CD8-positive, alpha-beta memory T cell (primary cell): ENCODE results near the gene POLK. TPM values are rescaled to one million over a fixed set of nuclear protein-coding genes. Genes with fewer than 3 reads are reported as not detected.

Source experiments
- CTCF ChIA-PET: fragments of 350-600 bp; sonication (Branson Sonifier 250); formaldehyde crosslinking; loops from one replicate; lab custom pipeline; 2021; ENCODE audit warnings: antibody characterized with exemption; lab: Charles Lee
- POLR2A ChIA-PET: fragments of 350-600 bp; sonication (Branson Sonifier 250); formaldehyde crosslinking; loops from one replicate; lab custom pipeline; 2021; ENCODE audit warnings: antibody characterized with exemption; lab: Charles Lee
- DNase-seq, 5 donors: peaks; one replicate each; pipeline versions ENCODE4 v3.0.0 to v3.0.0-alpha.2; 2020 to 2022; ENCODE audit warnings: mixed read lengths in 1 of 5
- H3K27ac ChIP-seq: one replicate; pipeline ENCODE4 v1.7.0; 2013; ENCODE audit warnings: low read depth, mild to moderate bottlenecking, low read length, moderate library complexity
- H3K27me3 ChIP-seq: 2 replicates; pipeline ENCODE4 v1.7.0; 2013; ENCODE audit warnings: low read length, mild to moderate bottlenecking; ENCODE audit not compliant: insufficient read depth, poor library complexity, severe bottlenecking
- H3K36me3 ChIP-seq: 2 replicates; pipeline ENCODE4 v1.7.0; 2013; ENCODE audit warnings: mild to moderate bottlenecking, low read length, moderate library complexity; ENCODE audit not compliant: insufficient read depth
- H3K4me1 ChIP-seq: 2 replicates; pipeline ENCODE4 v1.7.0; 2013; ENCODE audit warnings: mild to moderate bottlenecking, low read length, moderate library complexity; ENCODE audit not compliant: insufficient read depth
- H3K4me3 ChIP-seq: 2 replicates; pipeline ENCODE4 v1.7.0; 2013; ENCODE audit warnings: mild to moderate bottlenecking, low read length
- H3K9me3 ChIP-seq: 2 replicates; pipeline ENCODE4 v1.7.0; 2013; ENCODE audit warnings: mild to moderate bottlenecking, low read length
- H3K27ac Mint-ChIP-seq, 8 donors: one replicate each; pipeline ENCODE4 v1.8.0; 2020 to 2021; ENCODE audit warnings: mixed read lengths in 8 of 8, mild to moderate bottlenecking in 6 of 8, inconsistent platforms in 3 of 8, moderate library complexity in 3 of 8
- H3K27me3 Mint-ChIP-seq, 2 donors: one replicate each; pipeline ENCODE4 v1.8.0; 2020 to 2021; ENCODE audit warnings: mixed read lengths in 2 of 2, mild to moderate bottlenecking in 1 of 2, moderate library complexity in 1 of 2
- H3K36me3 Mint-ChIP-seq, 3 donors: one replicate each; pipeline ENCODE4 v1.8.0; 2020 to 2021; ENCODE audit warnings: mixed read lengths in 3 of 3, inconsistent platforms in 1 of 3, mild to moderate bottlenecking in 1 of 3
- H3K4me1 Mint-ChIP-seq, 3 donors: one replicate each; pipeline ENCODE4 v1.8.0; 2020 to 2021; ENCODE audit warnings: mixed read lengths in 3 of 3, inconsistent platforms in 1 of 3, mild to moderate bottlenecking in 1 of 3
- H3K4me3 Mint-ChIP-seq, 7 donors: one replicate each; pipeline ENCODE4 v1.8.0; 2020 to 2021; ENCODE audit warnings: mixed read lengths in 7 of 7, mild to moderate bottlenecking in 6 of 7, moderate library complexity in 4 of 7, inconsistent platforms in 2 of 7
- H3K9me3 Mint-ChIP-seq, 5 donors: one replicate each; pipeline ENCODE4 v1.8.0; 2020 to 2022; ENCODE audit warnings: mixed read lengths in 5 of 5, mild to moderate bottlenecking in 3 of 5, moderate library complexity in 2 of 5, inconsistent platforms in 1 of 5
- polyA plus RNA-seq: library from polyadenylated mRNA; unstranded; fragments of 300-500 nt; fragmentation: Illumina TruSeq; gene quantifications from one replicate; pipeline ENCODE4 v1.2.3, GENCODE V29; 2021
- total RNA-seq, 2 experiments: library from RNA; stranded (reverse); gene quantifications; one replicate each; pipeline ENCODE4 v1.2.3, GENCODE V29; 2021

The POLK gene
- total and polyA plus RNA-seq, 3 experiments from 2014 or later = 19.4 to 36.9 (median 35.9) TPM

DNA sequence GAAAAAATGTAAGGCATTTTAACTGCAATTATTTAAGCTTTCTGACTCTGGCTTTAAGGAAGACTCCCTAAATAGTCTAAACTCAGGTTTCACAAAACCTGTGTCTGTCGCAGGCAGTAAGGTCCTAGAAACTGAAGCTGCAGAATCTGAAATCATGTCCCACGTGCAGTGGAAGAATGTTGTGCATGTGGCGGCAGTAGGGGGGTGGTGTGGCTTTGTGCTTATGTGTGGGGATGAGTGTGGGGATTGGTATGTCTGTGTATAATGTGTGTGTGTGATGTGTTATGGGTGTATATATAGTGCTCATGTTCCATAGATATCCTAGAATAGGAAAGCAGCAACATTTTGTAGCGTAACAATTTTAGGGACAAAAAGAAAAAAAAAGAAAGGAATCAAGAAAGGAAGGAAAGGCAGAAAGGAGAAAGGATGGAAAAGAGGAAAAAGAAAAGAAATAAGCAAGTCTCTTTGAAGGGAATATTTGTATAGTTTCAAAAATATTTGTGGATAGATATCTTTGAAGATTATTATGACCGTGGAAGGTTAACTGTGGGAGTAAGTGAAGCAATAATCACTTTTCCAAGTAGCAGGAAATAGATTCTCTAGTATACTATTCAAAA is 106.2 kb downstream of the POLK start:
- H3K9me3 ChIP-seq = no peaks in the 10 kb centered on the region
- H3K4me1 ChIP-seq = no peaks in the 10 kb centered on the region
- no peaks in the 10 kb centered on the region for H3K27me3 ChIP-seq
- ChIA-PET CTCF (no interaction called here), POLR2A (no interaction called here)
- H3K27ac ChIP-seq = no peak overlapping the region
- no peak overlapping the region for H3K4me3 Mint-ChIP-seq
- no peaks in the 10 kb centered on the region for H3K9me3 Mint-ChIP-seq
- H3K27ac Mint-ChIP-seq = no peak overlapping the region
- H3K36me3 ChIP-seq = no peaks in the 10 kb centered on the region
- H3K27me3 Mint-ChIP-seq = peaks cover 0 to 4% of the 10 kb centered on the region in 2 donors
- no peaks in the 10 kb centered on the region for H3K4me1 Mint-ChIP-seq
- H3K4me3 ChIP-seq = no peak overlapping the region
- no peak for DNase-seq
- no peaks in the 10 kb centered on the region for H3K36me3 Mint-ChIP-seq

DNA sequence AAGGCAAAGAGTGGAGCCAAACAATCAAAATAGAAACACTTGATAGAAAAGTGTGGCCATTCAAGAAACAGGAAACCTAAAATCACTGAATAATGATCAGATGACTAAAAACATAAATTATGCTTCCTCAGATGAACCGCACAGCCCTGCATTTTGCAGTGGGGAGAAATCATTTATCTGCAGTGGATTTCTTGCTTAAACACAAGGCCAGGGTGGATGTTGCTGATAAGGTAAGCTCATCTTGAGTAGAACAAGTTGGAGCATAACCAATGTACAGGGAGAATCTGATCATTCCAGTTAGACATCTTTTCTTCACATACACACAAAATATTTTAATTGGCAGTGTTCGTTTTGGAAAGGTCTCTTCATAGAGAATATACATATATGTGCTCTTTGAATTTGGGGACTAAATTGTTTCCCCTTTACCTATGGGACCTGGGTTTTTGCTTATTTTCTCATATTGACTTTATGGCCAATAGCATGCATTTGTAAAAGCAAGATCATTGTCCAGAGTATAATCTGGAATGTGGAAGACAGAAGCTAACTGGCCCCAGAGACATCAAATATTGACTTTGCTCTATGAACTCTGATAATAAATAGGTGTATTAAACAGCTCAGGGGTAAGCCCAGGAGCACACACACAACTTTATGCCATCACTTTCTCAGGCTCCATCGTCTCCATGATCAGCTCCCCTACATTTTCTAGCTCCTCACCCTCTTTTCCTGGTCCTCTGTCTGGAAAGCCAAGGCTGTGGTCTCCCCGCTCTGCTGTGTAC is 108.7 kb downstream of the POLK start:
- Histone ChIP-seq H3K27ac (no peak overlapping the region), H3K36me3 (no peaks in the 10 kb centered on the region), H3K4me1 (no peaks in the 10 kb centered on the region), H3K4me3 (no peak overlapping the region), H3K9me3 (no peaks in the 10 kb centered on the region), H3K27me3 (no peaks in the 10 kb centered on the region)
- H3K4me3 Mint-ChIP-seq = no peak overlapping the region
- H3K4me1 Mint-ChIP-seq = no peaks in the 10 kb centered on the region
- no peaks in the 10 kb centered on the region for H3K36me3 Mint-ChIP-seq
- no peaks in the 10 kb centered on the region for H3K27me3 Mint-ChIP-seq
- no peak overlapping the region for H3K27ac Mint-ChIP-seq
- POLR2A ChIA-PET = no interaction called here
- no peak for DNase-seq
- CTCF ChIA-PET = no interaction called here
- no peaks in the 10 kb centered on the region for H3K9me3 Mint-ChIP-seq

DNA sequence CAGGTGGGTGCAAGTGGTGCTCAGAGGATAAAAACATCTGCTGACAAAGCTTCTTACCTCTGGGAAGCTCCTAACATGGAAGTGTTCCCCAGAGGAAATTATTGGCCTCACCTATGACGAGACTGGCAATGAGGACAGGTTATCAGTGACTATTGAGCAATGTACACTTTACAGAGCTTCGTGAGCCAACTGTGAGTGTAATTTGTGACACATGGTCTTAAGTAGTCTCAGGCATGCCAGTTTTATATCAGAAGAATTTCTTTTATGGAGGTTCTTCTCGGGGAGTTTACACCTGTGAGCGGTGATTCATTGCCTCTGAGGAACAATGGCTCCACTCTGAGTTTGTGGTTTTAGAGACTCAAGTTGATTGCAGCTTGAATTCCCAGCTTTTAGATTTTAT is 110.9 kb downstream of the POLK start:
- no peak overlapping the region for H3K27ac Mint-ChIP-seq
- no peaks in the 10 kb centered on the region for H3K4me1 ChIP-seq
- H3K27ac ChIP-seq = no peak overlapping the region
- ChIA-PET POLR2A (no interaction called here), CTCF (no interaction called here)
- no peaks in the 10 kb centered on the region for H3K27me3 Mint-ChIP-seq
- no peak overlapping the region for H3K4me3 Mint-ChIP-seq
- no peaks in the 10 kb centered on the region for H3K9me3 Mint-ChIP-seq
- no peaks in the 10 kb centered on the region for H3K9me3 ChIP-seq
- DNase-seq = no peak
- H3K4me3 ChIP-seq = no peak overlapping the region
- no peaks in the 10 kb centered on the region for H3K4me1 Mint-ChIP-seq
- no peaks in the 10 kb centered on the region for H3K27me3 ChIP-seq
- no peaks in the 10 kb centered on the region for H3K36me3 ChIP-seq
- H3K36me3 Mint-ChIP-seq = no peaks in the 10 kb centered on the region

DNA sequence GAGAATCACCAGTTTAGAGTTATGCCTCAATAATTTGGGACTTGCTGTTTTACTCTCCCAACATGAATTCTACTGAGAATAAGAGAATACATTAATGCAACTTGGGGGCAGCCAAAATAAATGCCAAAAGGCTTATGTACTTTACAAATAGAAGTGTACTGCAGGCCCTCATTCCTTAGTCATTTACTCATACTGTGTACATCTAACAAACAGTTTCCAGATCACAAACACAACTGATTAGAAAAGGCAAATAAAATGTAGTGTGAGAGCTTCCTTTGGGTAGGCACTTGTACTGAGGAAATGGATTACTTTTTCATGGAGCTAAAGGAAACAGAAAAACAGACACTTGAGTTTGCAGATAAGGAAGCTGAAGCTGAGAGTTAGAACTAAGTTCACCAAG is 112.2 kb downstream of the POLK start:
- no peaks in the 10 kb centered on the region for H3K9me3 ChIP-seq
- Mint-ChIP-seq H3K36me3 (no peaks in the 10 kb centered on the region), H3K4me3 (no peak overlapping the region), H3K27me3 (no peaks in the 10 kb centered on the region), H3K27ac (no peak overlapping the region), H3K9me3 (no peaks in the 10 kb centered on the region), H3K4me1 (no peaks in the 10 kb centered on the region)
- no peaks in the 10 kb centered on the region for H3K4me1 ChIP-seq
- CTCF ChIA-PET = no interaction called here
- H3K27me3 ChIP-seq = no peaks in the 10 kb centered on the region
- POLR2A ChIA-PET = no interaction called here
- DNase-seq = no peak
- no peak overlapping the region for H3K4me3 ChIP-seq
- H3K36me3 ChIP-seq = no peaks in the 10 kb centered on the region
- no peak overlapping the region for H3K27ac ChIP-seq

DNA sequence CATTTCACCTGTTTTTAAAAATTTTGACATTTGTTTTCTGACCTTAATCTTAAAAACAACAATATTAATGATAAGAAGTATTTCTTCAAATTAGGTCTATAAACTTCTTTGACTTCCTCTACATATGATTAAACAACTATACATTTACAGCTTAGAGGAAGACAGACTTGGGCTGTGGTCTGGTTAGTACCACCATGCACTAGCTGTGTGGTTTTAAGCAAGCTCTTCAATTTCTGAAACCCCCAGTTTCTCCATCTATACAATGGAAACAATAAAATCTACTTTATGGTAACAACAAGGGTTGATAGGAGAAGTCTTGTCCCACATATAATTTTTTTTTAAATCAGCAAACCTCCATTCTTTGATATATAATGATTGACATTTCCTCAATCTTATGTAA is 115.3 kb downstream of the POLK start:
- no peaks in the 10 kb centered on the region for H3K27me3 Mint-ChIP-seq
- H3K9me3 Mint-ChIP-seq = no peaks in the 10 kb centered on the region
- ChIA-PET POLR2A (no interaction called here), CTCF (no interaction called here)
- H3K27me3 ChIP-seq = no peaks in the 10 kb centered on the region
- H3K27ac Mint-ChIP-seq = no peak overlapping the region
- no peaks in the 10 kb centered on the region for H3K36me3 Mint-ChIP-seq
- H3K36me3 ChIP-seq = no peaks in the 10 kb centered on the region
- H3K4me1 ChIP-seq = no peaks in the 10 kb centered on the region
- no peak overlapping the region for H3K4me3 Mint-ChIP-seq
- no peaks in the 10 kb centered on the region for H3K9me3 ChIP-seq
- no peak overlapping the region for H3K4me3 ChIP-seq
- DNase-seq = no peak
- H3K27ac ChIP-seq = no peak overlapping the region
- H3K4me1 Mint-ChIP-seq = no peaks in the 10 kb centered on the region

DNA sequence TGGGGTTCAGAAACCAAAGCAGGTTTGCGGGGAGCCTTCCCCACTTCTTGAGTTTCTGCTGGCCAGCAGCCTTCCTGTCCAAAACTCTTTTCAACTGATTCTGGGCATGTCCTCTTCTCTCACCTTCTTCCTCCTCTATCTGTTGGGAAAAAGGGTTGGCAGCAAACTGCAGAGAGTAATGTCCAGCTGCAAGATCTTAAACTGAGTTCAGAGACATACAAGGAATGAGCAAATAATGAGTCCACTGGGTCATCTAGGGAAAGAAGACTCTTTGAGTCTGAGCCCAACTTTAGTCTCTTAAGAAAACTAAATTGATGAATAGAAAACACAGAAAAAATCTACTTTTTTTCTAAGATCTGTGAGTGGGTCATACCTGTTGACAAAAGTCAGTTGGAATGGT is 116.1 kb downstream of the POLK start:
- Mint-ChIP-seq H3K27ac (peak overlapping the region in 2 of 8 donors; percentile 2 to 63), H3K36me3 (peaks cover 0 to 3% (median 0%) of the 10 kb centered on the region in 3 donors), H3K27me3 (no peaks in the 10 kb centered on the region), H3K9me3 (no peaks in the 10 kb centered on the region), H3K4me3 (no peak overlapping the region), H3K4me1 (no peaks in the 10 kb centered on the region)
- Histone ChIP-seq H3K4me3 (no peak overlapping the region), H3K9me3 (no peaks in the 10 kb centered on the region), H3K27me3 (no peaks in the 10 kb centered on the region), H3K4me1 (no peaks in the 10 kb centered on the region), H3K36me3 (no peaks in the 10 kb centered on the region), H3K27ac (no peak overlapping the region)
- no peak for DNase-seq
- ChIA-PET CTCF (no interaction called here), POLR2A (no interaction called here)

DNA sequence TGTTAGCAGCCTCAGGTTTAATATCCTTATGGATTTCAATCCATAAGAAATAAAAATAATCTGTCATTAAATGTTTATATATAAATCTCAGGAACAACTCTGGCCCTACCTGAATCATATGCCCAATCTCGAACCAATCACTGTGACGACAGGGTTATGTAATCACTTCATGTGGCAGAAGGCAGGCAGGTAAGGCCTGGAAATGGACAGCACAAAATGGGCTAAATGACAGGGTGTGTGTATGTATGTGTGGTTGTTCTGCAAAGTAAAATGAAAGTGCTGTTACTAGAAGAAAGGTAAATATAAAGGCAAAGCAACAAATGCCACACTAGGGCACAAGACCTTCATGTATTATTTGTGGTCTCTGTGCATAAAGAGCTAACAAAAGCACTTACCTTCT is 119.2 kb downstream of the POLK start:
- Mint-ChIP-seq H3K4me3 (no peak overlapping the region), H3K27ac (no peak overlapping the region), H3K36me3 (peaks cover 0 to 12% (median 4%) of the 10 kb centered on the region in 3 donors), H3K27me3 (no peaks in the 10 kb centered on the region), H3K9me3 (no peaks in the 10 kb centered on the region), H3K4me1 (no peaks in the 10 kb centered on the region)
- DNase-seq = no peak
- H3K27ac ChIP-seq = no peak overlapping the region
- H3K4me1 ChIP-seq = no peaks in the 10 kb centered on the region
- H3K4me3 ChIP-seq = no peak overlapping the region
- H3K36me3 ChIP-seq = no peaks in the 10 kb centered on the region
- no peaks in the 10 kb centered on the region for H3K9me3 ChIP-seq
- CTCF ChIA-PET = interaction anchor here (0.6 kb wide), 1 partner anchor 705 kb away, joined by 3 read pairs; no protein-coding TSS in a partner anchor
- POLR2A ChIA-PET = no interaction called here
- H3K27me3 ChIP-seq = no peaks in the 10 kb centered on the region

DNA sequence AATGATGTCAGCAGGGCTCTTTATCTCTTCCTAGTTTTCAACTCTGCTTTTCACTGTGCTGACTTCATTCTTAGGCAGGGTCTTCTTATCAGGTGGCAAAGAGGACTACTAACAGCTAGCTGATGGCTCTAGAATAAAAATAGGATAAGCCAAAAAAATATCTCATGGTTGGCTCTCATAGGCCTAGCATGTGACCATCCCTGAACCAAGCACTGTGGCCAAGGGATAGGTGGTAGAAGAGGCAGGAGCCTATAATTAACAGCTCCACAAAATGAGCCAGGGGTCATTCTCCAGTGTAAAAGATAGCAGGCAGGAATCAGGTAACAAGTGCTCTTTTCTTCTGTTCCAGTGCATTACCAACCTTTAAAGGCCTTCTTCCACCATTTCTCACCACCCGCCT is 120.6 kb downstream of the POLK start:
- H3K27ac ChIP-seq = no peak overlapping the region
- Mint-ChIP-seq H3K4me1 (no peaks in the 10 kb centered on the region), H3K4me3 (no peak overlapping the region), H3K27ac (no peak overlapping the region), H3K36me3 (peaks cover 0 to 12% (median 4%) of the 10 kb centered on the region in 3 donors), H3K9me3 (no peaks in the 10 kb centered on the region), H3K27me3 (peaks cover 0 to 7% of the 10 kb centered on the region in 2 donors)
- no peak overlapping the region for H3K4me3 ChIP-seq
- DNase-seq = no peak
- ChIA-PET POLR2A (interaction anchor here (0.7 kb wide), 1 partner anchor 108 kb away, joined by 3 read pairs; no protein-coding TSS in a partner anchor), CTCF (no interaction called here)
- H3K27me3 ChIP-seq = no peaks in the 10 kb centered on the region
- no peaks in the 10 kb centered on the region for H3K36me3 ChIP-seq
- no peaks in the 10 kb centered on the region for H3K4me1 ChIP-seq
- no peaks in the 10 kb centered on the region for H3K9me3 ChIP-seq
